Measurements from ENCODE around the gene GORASP1. TPM values are rescaled to one million over a fixed set of nuclear protein-coding genes. Genes with fewer than 3 reads are reported as not detected.

The GORASP1 gene
- total and polyA plus RNA-seq, 2 of the 8 experiments (the other 6 are each of a cell fraction or from before 2014, with no cell fraction given): 33.4 to 33.5 TPM

DNA sequence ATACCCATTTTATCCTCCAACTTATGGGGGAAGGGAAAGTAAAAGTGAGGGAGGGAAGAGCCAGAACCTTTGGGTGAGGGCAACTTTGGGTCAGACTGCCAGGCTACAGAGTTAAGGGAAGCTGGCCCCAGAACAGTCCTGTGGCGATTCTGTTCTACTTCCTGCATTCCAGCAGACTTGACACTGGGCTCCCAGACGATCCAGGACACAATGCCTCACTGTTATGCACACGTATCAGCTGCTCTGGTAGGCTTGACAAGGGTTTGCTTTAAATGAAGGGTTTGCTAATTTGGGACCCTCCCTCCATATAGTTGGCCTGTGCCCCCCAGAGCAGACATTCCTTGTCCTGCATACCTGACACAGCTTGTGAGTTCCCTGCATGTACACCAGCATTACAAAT, 10.7 kb downstream of the GORASP1 start:
- DNase-seq (ENCODE audit: low read depth in 1 of 2, low spot score in 2 of 2): peak in 1 of 2 experiments; percentile 16
- Histone ChIP-seq H3K27me3 (replicated peaks in 1 of 4; ENCODE audit: control insufficient read depth in 3 of 4, extremely low read depth in 1 of 4, insufficient read depth in 3 of 4, low read length in 3 of 4) (peaks cover 0 to 2% (median 0%) of the 10 kb centered on the region in 4 experiments; a peak in 1 of 7 replicates), H3K36me3 (ENCODE audit: control insufficient read depth in 2 of 4, insufficient read depth in 4 of 4, low read length in 3 of 4) (peaks cover 22 to 53% (median 48%) of the 10 kb centered on the region in 4 experiments), H3K4me2 (ENCODE audit: insufficient read depth in 1 of 2, low read depth in 2 of 2, low read length in 2 of 2) (no peak overlapping the region), H4K20me1 (replicated peaks in 1 of 2; ENCODE audit: control insufficient read depth in 1 of 2, insufficient read depth in 2 of 2, low read length in 2 of 2) (peaks cover 1 to 3% of the 10 kb centered on the region in 2 experiments), H3K9ac (replicated peaks in 1 of 4; ENCODE audit: extremely low read depth in 1 of 4, low read depth in 3 of 4, low read length in 3 of 4) (no peak overlapping the region), H3K79me1 (ENCODE audit: low read depth, low read length) (no peaks in the 10 kb centered on the region), H3K4me1 (replicated peaks in 1 of 4; ENCODE audit: control insufficient read depth in 3 of 4, insufficient read depth in 4 of 4, low read length in 3 of 4) (no peaks in the 10 kb centered on the region), H3K4ac (replicated peaks; ENCODE audit: insufficient read length, low read depth, low read length) (no peak overlapping the region), H3K23ac (ENCODE audit: insufficient read length) (no peak overlapping the region), H4K8ac (ENCODE audit: extremely low read depth, insufficient read depth, low read length) (no peak overlapping the region), H2BK120ac (replicated peaks; ENCODE audit: low read depth, low read length) (no peak overlapping the region), H2BK12ac (ENCODE audit: low read depth, low read length) (no peak overlapping the region), H3K18ac (ENCODE audit: extremely low read depth, low read length) (no peak overlapping the region), H4K5ac (ENCODE audit: insufficient read length, low read depth, low read length) (no peak overlapping the region), H3K4me3 (ENCODE audit: extremely low read depth in 1 of 4, insufficient read depth in 2 of 4, low read depth in 3 of 4, low read length in 4 of 4) (no peak overlapping the region), H3K9me3 (ENCODE audit: insufficient read depth in 2 of 2, low read depth in 1 of 2, low read length in 1 of 2) (no peaks in the 10 kb centered on the region; a peak in 1 of 4 replicates), H2BK5ac (ENCODE audit: low read depth, low read length) (no peak overlapping the region), H2BK20ac (ENCODE audit: low read length) (no peak overlapping the region), H4K91ac (replicated peaks; ENCODE audit: insufficient read length, low read length) (no peak overlapping the region), H2BK15ac (ENCODE audit: low read length) (no peak overlapping the region), H3K79me2 (ENCODE audit: control insufficient read depth in 1 of 2, insufficient read depth in 2 of 2, low read length in 2 of 2) (no peaks in the 10 kb centered on the region), H2AFZ (ENCODE audit: low read length) (no peak overlapping the region), H3K23me2 (ENCODE audit: low read depth, low read length) (no peaks in the 10 kb centered on the region; the same call in 1 of the 2 replicates), H3K27ac (ENCODE audit: low read depth, low read length) (no peak overlapping the region), H3K14ac (ENCODE audit: insufficient read length) (no peak overlapping the region), H2AK5ac (ENCODE audit: low read depth, low read length) (no peak overlapping the region), H3K56ac (replicated peaks; ENCODE audit: insufficient read length, low read depth, low read length) (no peak overlapping the region)
- POLR2A ChIA-PET (ENCODE audit: partially characterized antibody): interaction anchor here (1.2 kb wide), 1 partner anchor 311 kb away, joined by 3 read pairs; no protein-coding TSS in a partner anchor
- CTCF ChIA-PET (ENCODE audit: partially characterized antibody): interaction anchor here (0.8 to 3.2 kb wide), 6 partner anchors 9 to 192 kb away, joined by 3 to 16 read pairs (median 4); partner anchors contain the start of gene XIRP1
- no peak for FAIRE-seq
- WGBS, 2 experiments (ENCODE audit: extremely low coverage in 1 of 2, insufficient coverage in 1 of 2, insufficient read length in 1 of 2, insufficient replicate concordance in 2 of 2, low coverage in 1 of 2, low lambda C conversion rate in 2 of 2, missing lambda C conversion rate in 1 of 2): 78% methylated on average over 3 of the region's 3 CpGs; no CpG with 5 or more reads in 1 of the 2 experiments
- TF ChIP-seq HDAC2 (IDR thresholded peaks at IDR 0.05; ENCODE audit: borderline replicate concordance in 1 of 2, low read depth in 2 of 2, low read length in 2 of 2): no peak
- no peak for TF ChIP-seq RFX5 (IDR thresholded peaks at IDR 0.05; ENCODE audit: borderline replicate concordance, low read depth, low read length)
- no peak for TF ChIP-seq JUN (IDR thresholded peaks at IDR 0.05; ENCODE audit: low read depth, low read length)
- no peak for TF ChIP-seq SP4 (IDR thresholded peaks at IDR 0.05; ENCODE audit: low read length)
- no peak for TF ChIP-seq FOSL1 (IDR thresholded peaks at IDR 0.05; ENCODE audit: insufficient read depth, low read depth, low read length)
- TF ChIP-seq TBP (IDR thresholded peaks at IDR 0.05; ENCODE audit: low read depth, low read length): no peak
- no peak for TF ChIP-seq JUND (IDR thresholded peaks at IDR 0.05; ENCODE audit: low read length)
- TF ChIP-seq, protein P1, sequence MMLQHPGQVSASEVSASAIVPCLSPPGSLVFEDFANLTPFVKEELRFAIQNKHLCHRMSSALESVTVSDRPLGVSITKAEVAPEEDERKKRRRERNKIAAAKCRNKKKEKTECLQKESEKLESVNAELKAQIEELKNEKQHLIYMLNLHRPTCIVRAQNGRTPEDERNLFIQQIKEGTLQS (IDR thresholded peaks at IDR 0.05; ENCODE audit: insufficient read depth, low read depth, low read length): no peak
- no peak for TF ChIP-seq SIN3A (conservative IDR thresholded peaks at IDR 0.05 in 1 of 2, IDR thresholded peaks at IDR 0.05 in 1 of 2; ENCODE audit: low read depth in 1 of 2, low read length in 2 of 2)
- no peak for TF ChIP-seq SIRT6 (IDR thresholded peaks at IDR 0.05; ENCODE audit: low read length)
- TF ChIP-seq TAF1 (IDR thresholded peaks at IDR 0.05; ENCODE audit: low read depth, low read length): no peak
- TF ChIP-seq SRF (IDR thresholded peaks at IDR 0.05; ENCODE audit: low read depth, low read length): no peak
- TF ChIP-seq SP2 (IDR thresholded peaks at IDR 0.05; ENCODE audit: low read length): no peak
- no peak for TF ChIP-seq ZNF274 (IDR thresholded peaks at IDR 0.05; ENCODE audit: borderline replicate concordance, extremely low read depth, low read length)

Data from H1 (cell line).